Measurements from ENCODE around the gene CLEC1A. TPM values are rescaled to one million over a fixed set of nuclear protein-coding genes. Genes with fewer than 3 reads are reported as not detected.

Gene CLEC1A
- total and polyA plus RNA-seq, 9 donors, result 1.5 to 13.8 (median 4.5) TPM

DNA sequence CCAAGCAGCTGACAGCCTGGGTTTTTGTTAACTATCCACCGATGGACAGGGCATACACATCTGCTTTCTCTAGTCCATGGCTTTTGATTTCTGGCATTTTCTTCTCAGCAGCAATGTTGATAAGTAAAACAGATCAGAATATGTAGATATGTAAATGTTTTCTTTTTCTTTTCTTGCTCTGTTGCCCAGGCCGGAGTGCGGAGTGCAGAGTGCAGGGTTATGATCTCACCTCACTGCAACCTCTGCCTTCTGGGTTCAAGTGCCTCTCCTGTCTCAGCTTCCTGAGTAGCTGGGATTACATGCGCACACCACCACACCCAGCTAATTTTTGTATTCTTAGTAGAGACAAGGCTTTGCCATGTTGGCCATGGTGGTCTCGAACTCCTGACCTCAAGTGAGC is 40.4 kb downstream of the CLEC1A start:
- Histone ChIP-seq H3K27ac (no peak overlapping the region), H3K4me3 (no peak overlapping the region), H3K27me3 (no peaks in the 10 kb centered on the region), H3K9me3 (no peaks in the 10 kb centered on the region), H3K36me3 (no peaks in the 10 kb centered on the region), H3K4me1 (ENCODE audit: insufficient read depth) (no peaks in the 10 kb centered on the region)
- WGBS, 3 donors, result 73 to 89% (median 81%) methylated on average over 5 of the region's 5 CpGs
- TF ChIP-seq POLR2A (IDR thresholded peaks at IDR 0.05) (no peak), EP300 (IDR thresholded peaks at IDR 0.05) (no peak)
- TF ChIP-seq, protein P1, sequence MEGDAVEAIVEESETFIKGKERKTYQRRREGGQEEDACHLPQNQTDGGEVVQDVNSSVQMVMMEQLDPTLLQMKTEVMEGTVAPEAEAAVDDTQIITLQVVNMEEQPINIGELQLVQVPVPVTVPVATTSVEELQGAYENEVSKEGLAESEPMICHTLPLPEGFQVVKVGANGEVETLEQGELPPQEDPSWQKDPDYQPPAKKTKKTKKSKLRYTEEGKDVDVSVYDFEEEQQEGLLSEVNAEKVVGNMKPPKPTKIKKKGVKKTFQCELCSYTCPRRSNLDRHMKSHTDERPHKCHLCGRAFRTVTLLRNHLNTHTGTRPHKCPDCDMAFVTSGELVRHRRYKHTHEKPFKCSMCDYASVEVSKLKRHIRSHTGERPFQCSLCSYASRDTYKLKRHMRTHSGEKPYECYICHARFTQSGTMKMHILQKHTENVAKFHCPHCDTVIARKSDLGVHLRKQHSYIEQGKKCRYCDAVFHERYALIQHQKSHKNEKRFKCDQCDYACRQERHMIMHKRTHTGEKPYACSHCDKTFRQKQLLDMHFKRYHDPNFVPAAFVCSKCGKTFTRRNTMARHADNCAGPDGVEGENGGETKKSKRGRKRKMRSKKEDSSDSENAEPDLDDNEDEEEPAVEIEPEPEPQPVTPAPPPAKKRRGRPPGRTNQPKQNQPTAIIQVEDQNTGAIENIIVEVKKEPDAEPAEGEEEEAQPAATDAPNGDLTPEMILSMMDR (IDR thresholded peaks at IDR 0.05), result no peak
- intact Hi-C loops (cut with DNase I), result no loop called here
- DNase-seq, result no peak

DNA sequence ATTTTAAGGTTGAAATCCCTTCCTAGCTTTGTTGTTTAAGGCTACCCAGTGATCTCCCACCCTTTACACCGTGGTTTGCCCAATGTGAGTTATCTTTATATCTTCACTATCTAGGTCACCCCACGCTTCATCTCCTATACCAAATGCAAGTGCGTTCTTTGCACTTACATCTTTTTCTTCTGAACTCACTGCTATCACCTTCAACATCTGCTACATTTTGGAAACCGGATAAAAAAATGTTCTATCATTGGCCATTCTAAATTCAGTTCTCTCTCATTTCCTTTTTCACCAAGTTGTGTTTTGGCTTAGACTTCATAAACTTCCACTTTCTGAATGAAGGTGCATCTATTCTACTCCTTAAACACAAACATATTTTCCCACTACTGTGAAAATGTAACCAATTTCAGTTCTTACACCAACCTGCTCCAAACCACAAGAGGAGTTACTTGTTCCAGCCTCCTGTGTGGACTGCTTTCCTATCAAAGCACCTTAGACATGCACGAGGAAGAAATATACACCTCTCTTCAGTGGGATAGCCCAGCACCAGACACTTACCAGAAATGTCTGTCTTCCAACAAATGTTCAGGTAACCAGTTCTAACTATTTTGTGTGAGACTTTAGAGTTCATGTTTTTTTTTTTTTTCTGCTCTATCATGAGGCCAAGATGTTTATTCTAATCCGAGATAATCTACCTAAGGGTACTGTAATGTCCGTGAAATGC is 46.4 kb downstream of the CLEC1A start:
- TF ChIP-seq EP300 (IDR thresholded peaks at IDR 0.05), result no peak
- TF ChIP-seq, protein P1 (IDR thresholded peaks at IDR 0.05), result no peak
- intact Hi-C loops (cut with DNase I), result no loop called here
- no peak for DNase-seq
- 80 to 85% (median 85%) methylated on average over 7 of the region's 7 CpGs for WGBS, 3 donors
- H3K27ac ChIP-seq, result no peak overlapping the region
- no peaks in the 10 kb centered on the region for H3K36me3 ChIP-seq
- no peak overlapping the region for H3K4me3 ChIP-seq
- H3K9me3 ChIP-seq, result no peaks in the 10 kb centered on the region
- H3K4me1 ChIP-seq (ENCODE audit: insufficient read depth), result no peaks in the 10 kb centered on the region
- H3K27me3 ChIP-seq, result no peaks in the 10 kb centered on the region

DNA sequence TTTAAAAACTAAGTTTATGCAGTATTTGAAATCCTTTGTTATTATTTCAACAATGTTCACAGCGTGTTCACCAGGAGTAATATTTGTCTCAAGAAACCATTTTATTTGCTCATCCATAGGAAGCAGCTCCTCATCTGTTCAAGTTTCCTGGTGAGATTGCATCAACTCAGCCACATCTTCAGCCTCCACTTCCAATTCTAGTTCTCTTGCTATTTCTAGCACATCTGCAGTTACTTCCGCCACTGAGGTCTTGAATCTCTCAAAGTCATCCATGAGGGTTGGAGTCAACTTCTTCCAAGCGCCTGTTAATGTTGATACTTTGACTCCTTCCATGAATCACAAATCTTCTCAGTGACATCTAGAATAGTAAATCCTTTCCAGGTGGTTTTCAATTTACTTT is 50.3 kb downstream of the CLEC1A start:
- no peaks in the 10 kb centered on the region for H3K27me3 ChIP-seq
- 72 to 87% (median 81%) methylated on average over 3 of the region's 3 CpGs for WGBS, 3 donors
- TF ChIP-seq, protein P1 (IDR thresholded peaks at IDR 0.05), result no peak
- TF ChIP-seq POLR2A (IDR thresholded peaks at IDR 0.05), result no peak
- TF ChIP-seq EP300 (IDR thresholded peaks at IDR 0.05), result no peak

DNA sequence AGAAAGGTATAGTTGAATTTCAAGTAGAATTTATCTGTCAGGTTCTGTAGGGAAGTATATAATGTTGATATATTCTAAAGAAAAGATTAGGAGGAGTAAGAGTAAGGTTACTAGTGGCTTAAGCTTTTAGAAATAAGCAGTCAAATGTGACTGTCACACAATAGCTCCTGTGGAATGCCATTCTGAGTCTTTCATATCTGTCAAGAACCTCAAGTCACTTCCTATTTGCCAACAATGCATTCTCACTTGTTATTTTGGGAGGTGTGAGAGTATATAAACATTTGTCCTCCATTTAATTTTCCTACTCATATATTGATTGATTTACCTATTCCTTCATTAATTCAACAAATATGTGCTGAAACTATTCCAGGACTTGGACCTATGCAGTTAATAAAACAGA is 56.6 kb downstream of the CLEC1A start:
- DNase-seq, result no peak
- Histone ChIP-seq H3K4me1 (ENCODE audit: insufficient read depth) (no peaks in the 10 kb centered on the region), H3K4me3 (no peak overlapping the region), H3K9me3 (no peaks in the 10 kb centered on the region), H3K27ac (no peak overlapping the region), H3K36me3 (no peaks in the 10 kb centered on the region), H3K27me3 (no peaks in the 10 kb centered on the region)
- TF ChIP-seq POLR2A (IDR thresholded peaks at IDR 0.05) (no peak), EP300 (IDR thresholded peaks at IDR 0.05) (no peak)
- TF ChIP-seq, protein P1 (IDR thresholded peaks at IDR 0.05), result no peak
- intact Hi-C loops (cut with DNase I), result no loop called here

More for the DNA sequence above, 50.3 kb downstream of the CLEC1A start:
- no peaks in the 10 kb centered on the region for H3K36me3 ChIP-seq
- H3K4me1 ChIP-seq (ENCODE audit: insufficient read depth), result no peaks in the 10 kb centered on the region
- H3K4me3 ChIP-seq, result no peak overlapping the region
- H3K27ac ChIP-seq, result no peak overlapping the region
- no peaks in the 10 kb centered on the region for H3K9me3 ChIP-seq
- no peak for DNase-seq
- intact Hi-C loops (cut with DNase I), result no loop called here

Data from ovary (tissue), 9 donors.